Measurements from ENCODE around the gene ERGIC1. TPM values are rescaled to one million over a fixed set of nuclear protein-coding genes. Genes with fewer than 3 reads are reported as not detected.
"Not testable (repeated sequence)": the region's sequence is repeated elsewhere in the genome, so short reads cannot be mapped to it uniquely, and the experiment has no call there.

ERGIC1 gene
- total RNA-seq, 1 donor from 2014 or later = 105 TPM

DNA sequence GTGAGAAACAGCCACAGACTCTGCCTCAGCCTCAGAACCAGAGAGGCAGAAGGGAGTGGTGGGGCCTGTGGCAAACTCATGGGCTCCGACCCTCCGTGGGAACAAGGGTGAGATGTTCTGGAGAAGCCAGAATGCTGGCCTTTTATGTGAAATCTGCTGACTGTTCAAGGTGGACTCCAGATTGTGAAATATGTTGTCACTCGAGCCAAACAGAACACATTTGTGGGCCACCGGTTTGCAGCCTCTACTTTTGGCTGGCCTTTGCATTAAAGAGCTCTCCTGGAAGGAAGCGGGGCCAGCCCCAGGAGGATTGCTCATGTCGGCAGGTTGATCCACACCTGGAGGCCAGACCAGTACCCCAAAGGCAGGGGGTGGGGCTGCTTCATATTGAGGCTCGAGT is 62.4 kb downstream of the ERGIC1 start:
- no peak for DNase-seq (ENCODE audit: low read depth)
- no peak for TF ChIP-seq CTCF (IDR thresholded peaks at IDR 0.05; ENCODE audit: insufficient read depth, low read length, severe bottlenecking)
- Histone ChIP-seq H3K27me3 (ENCODE audit: control insufficient read depth, insufficient read depth, low read length) (no peaks in the 10 kb centered on the region), H3K36me3 (ENCODE audit: control insufficient read depth, insufficient read depth, low read length) (peaks cover 9% of the 10 kb centered on the region), H3K4me3 (ENCODE audit: low read depth, low read length) (no peak overlapping the region)
- no peak for FAIRE-seq

GRCh38 chr5:172897067-172897466 is 63.0 kb downstream of the ERGIC1 start:
- peaks cover 12% of the 10 kb centered on the region for H3K36me3 ChIP-seq (ENCODE audit: control insufficient read depth, insufficient read depth, low read length)
- DNase-seq (ENCODE audit: low read depth); H3K4me3 ChIP-seq (ENCODE audit: low read depth, low read length); FAIRE-seq; H3K27me3 ChIP-seq (ENCODE audit: control insufficient read depth, insufficient read depth, low read length): not testable (repeated sequence)

GRCh38 chr5:172897481-172898217 is 63.6 kb downstream of the ERGIC1 start:
- DNase-seq (ENCODE audit: low read depth) (no peak), FAIRE-seq (no peak)
- TF ChIP-seq CTCF (IDR thresholded peaks at IDR 0.05; ENCODE audit: insufficient read depth, low read length, severe bottlenecking) = no peak
- H3K36me3 ChIP-seq (ENCODE audit: control insufficient read depth, insufficient read depth, low read length) = peaks cover 9% of the 10 kb centered on the region
- no peak overlapping the region for H3K4me3 ChIP-seq (ENCODE audit: low read depth, low read length)
- H3K27me3 ChIP-seq (ENCODE audit: control insufficient read depth, insufficient read depth, low read length) = no peaks in the 10 kb centered on the region

- DNase-seq (ENCODE audit: low read depth) (no peak), FAIRE-seq (no peak)
- no peak for TF ChIP-seq CTCF (IDR thresholded peaks at IDR 0.05; ENCODE audit: insufficient read depth, low read length, severe bottlenecking)
- H3K4me3 ChIP-seq (ENCODE audit: low read depth, low read length) = no peak overlapping the region
- peaks cover 9% of the 10 kb centered on the region for H3K36me3 ChIP-seq (ENCODE audit: control insufficient read depth, insufficient read depth, low read length)
- no peaks in the 10 kb centered on the region for H3K27me3 ChIP-seq (ENCODE audit: control insufficient read depth, insufficient read depth, low read length)
These were observed 64.3 kb downstream of the ERGIC1 start for GRCh38 chr5:172898218-172898842.

- no peak for TF ChIP-seq CTCF (IDR thresholded peaks at IDR 0.05; ENCODE audit: insufficient read depth, low read length, severe bottlenecking)
- Histone ChIP-seq H3K4me3 (ENCODE audit: low read depth, low read length) (no peak overlapping the region), H3K27me3 (ENCODE audit: control insufficient read depth, insufficient read depth, low read length) (no peaks in the 10 kb centered on the region), H3K36me3 (ENCODE audit: control insufficient read depth, insufficient read depth, low read length) (peaks cover 9% of the 10 kb centered on the region)
- DNase-seq (ENCODE audit: low read depth) = no peak
- FAIRE-seq = no peak
These were observed 64.9 kb downstream of the ERGIC1 start for GRCh38 chr5:172898843-172899369.

DNA sequence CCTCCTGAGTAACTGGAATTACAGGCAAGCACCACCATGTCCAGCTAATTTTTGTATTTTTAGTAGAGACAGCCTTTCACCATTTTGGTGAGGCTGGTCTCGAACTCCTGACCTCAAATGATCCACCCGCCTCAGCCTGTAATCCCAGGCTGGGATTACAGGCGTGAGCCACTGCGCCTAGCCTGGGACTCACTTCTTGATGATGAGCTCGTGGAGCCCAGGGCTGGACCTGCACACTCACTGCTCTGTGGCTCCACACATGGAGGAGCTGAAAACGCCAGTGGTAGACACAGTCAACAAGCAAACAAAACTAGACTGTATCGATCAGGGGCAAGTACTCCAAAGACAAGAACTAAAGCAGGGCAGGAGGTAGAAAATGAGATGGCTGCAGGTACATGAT is 65.4 kb downstream of the ERGIC1 start:
- Histone ChIP-seq H3K4me3 (ENCODE audit: low read depth, low read length) (no peak overlapping the region), H3K27me3 (ENCODE audit: control insufficient read depth, insufficient read depth, low read length) (no peaks in the 10 kb centered on the region), H3K36me3 (ENCODE audit: control insufficient read depth, insufficient read depth, low read length) (peaks cover 9% of the 10 kb centered on the region)
- no peak for TF ChIP-seq CTCF (IDR thresholded peaks at IDR 0.05; ENCODE audit: insufficient read depth, low read length, severe bottlenecking)
- FAIRE-seq = no peak
- no peak for DNase-seq (ENCODE audit: low read depth)

Measured in bronchial epithelial cell (primary cell).